ENCODE measurements around the gene KLHL14. TPM values are rescaled to one million over a fixed set of nuclear protein-coding genes. Genes with fewer than 3 reads are reported as not detected.
A peak's percentile ranks its signal among the peaks of the same experiment; 100 is the strongest.

Gene KLHL14
- total and polyA plus RNA-seq, 2 experiments from 2014 or later: 0.12 to 0.57 TPM

DNA sequence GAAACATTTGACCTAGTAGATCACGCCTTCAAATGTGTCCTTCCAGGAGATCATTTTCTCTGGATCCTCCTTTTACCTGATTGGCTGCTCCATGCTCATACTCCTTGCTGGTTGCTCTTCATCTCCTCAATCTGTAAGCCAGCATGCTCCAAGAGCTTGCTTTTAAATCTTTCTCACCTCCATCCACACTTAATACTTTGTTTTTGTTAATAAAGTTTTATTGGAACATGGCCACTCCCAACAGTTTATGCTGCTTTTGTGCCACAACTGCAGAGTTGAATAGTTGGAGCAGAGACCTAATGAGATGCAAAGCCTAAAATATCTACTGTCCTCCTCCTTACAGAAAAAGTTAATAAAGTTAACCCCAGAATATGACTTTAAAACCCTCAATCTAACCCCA is 60.0 kb downstream of the KLHL14 start:
- no peaks in the 10 kb centered on the region for H3K9me2 ChIP-seq (replicated peaks; ENCODE audit: insufficient read depth)
- no peak overlapping the region for H3K4me2 ChIP-seq
- H3K27ac ChIP-seq: no peak overlapping the region
- H3K4me1 ChIP-seq (ENCODE audit: insufficient read depth): no peaks in the 10 kb centered on the region
- WGBS (ENCODE audit: low lambda C conversion rate, missing lambda C conversion rate): 96% methylated on average over 1 of the region's 1 CpG
- H3K79me2 ChIP-seq: no peaks in the 10 kb centered on the region
- TF ChIP-seq, protein P1, sequence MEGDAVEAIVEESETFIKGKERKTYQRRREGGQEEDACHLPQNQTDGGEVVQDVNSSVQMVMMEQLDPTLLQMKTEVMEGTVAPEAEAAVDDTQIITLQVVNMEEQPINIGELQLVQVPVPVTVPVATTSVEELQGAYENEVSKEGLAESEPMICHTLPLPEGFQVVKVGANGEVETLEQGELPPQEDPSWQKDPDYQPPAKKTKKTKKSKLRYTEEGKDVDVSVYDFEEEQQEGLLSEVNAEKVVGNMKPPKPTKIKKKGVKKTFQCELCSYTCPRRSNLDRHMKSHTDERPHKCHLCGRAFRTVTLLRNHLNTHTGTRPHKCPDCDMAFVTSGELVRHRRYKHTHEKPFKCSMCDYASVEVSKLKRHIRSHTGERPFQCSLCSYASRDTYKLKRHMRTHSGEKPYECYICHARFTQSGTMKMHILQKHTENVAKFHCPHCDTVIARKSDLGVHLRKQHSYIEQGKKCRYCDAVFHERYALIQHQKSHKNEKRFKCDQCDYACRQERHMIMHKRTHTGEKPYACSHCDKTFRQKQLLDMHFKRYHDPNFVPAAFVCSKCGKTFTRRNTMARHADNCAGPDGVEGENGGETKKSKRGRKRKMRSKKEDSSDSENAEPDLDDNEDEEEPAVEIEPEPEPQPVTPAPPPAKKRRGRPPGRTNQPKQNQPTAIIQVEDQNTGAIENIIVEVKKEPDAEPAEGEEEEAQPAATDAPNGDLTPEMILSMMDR (IDR thresholded peaks at IDR 0.05; ENCODE audit: poor library complexity): no peak
- TF ChIP-seq EZH2phosphoT487 (IDR thresholded peaks at IDR 0.05; ENCODE audit: low read depth, severe bottlenecking, unreplicated experiment) (no peak), EZH2 (IDR thresholded peaks at IDR 0.05; ENCODE audit: borderline replicate concordance) (no peak)
- H3K4me3 ChIP-seq: no peak overlapping the region
- no peaks in the 10 kb centered on the region for H4K20me1 ChIP-seq (ENCODE audit: insufficient read depth, poor library complexity, severe bottlenecking)
- no peaks in the 10 kb centered on the region for H3K9me3 ChIP-seq (ENCODE audit: low read depth)
- no peaks in the 10 kb centered on the region for H3K36me3 ChIP-seq (replicated peaks; ENCODE audit: insufficient read depth, low read depth)
- no peak overlapping the region for H2AFZ ChIP-seq
- H3K27me3 ChIP-seq: no peaks in the 10 kb centered on the region
- DNase-seq (ENCODE audit: low spot score): no peak

DNA sequence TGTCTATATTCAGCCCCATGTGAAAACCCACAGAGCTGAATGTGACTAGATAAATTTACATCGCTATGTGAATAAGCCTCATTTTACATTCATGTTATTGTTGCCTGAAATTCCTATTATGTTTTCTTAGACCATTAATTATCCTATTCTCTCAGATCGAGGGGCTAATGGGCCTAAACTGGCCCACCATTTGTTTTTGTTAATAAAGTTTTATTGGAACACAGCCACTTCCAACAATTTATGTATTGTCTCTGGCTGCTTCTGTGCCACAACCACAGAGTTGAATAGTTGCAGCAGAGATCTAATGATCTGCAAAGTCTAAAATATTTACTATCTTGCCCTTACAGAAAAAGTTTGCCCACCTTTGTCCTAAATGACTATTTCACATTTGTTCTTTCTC is 61.0 kb downstream of the KLHL14 start:
- no peaks in the 10 kb centered on the region for H3K27me3 ChIP-seq
- WGBS (ENCODE audit: low lambda C conversion rate, missing lambda C conversion rate): 95% methylated on average over 2 of the region's 2 CpGs
- no peak for DNase-seq (ENCODE audit: low spot score)
- H3K27ac ChIP-seq: no peak overlapping the region
- H3K4me2 ChIP-seq: no peak overlapping the region
- no peaks in the 10 kb centered on the region for H3K9me2 ChIP-seq (replicated peaks; ENCODE audit: insufficient read depth)
- no peaks in the 10 kb centered on the region for H3K79me2 ChIP-seq
- H3K4me3 ChIP-seq: no peak overlapping the region
- no peaks in the 10 kb centered on the region for H3K36me3 ChIP-seq (replicated peaks; ENCODE audit: insufficient read depth, low read depth)
- no peak for TF ChIP-seq EZH2 (IDR thresholded peaks at IDR 0.05; ENCODE audit: borderline replicate concordance)
- no peak for TF ChIP-seq EZH2phosphoT487 (IDR thresholded peaks at IDR 0.05; ENCODE audit: low read depth, severe bottlenecking, unreplicated experiment)
- TF ChIP-seq, protein P1 (IDR thresholded peaks at IDR 0.05; ENCODE audit: poor library complexity): no peak
- H2AFZ ChIP-seq: no peak overlapping the region
- no peaks in the 10 kb centered on the region for H3K4me1 ChIP-seq (ENCODE audit: insufficient read depth)
- H4K20me1 ChIP-seq (ENCODE audit: insufficient read depth, poor library complexity, severe bottlenecking): no peaks in the 10 kb centered on the region
- H3K9me3 ChIP-seq (ENCODE audit: low read depth): no peaks in the 10 kb centered on the region

DNA sequence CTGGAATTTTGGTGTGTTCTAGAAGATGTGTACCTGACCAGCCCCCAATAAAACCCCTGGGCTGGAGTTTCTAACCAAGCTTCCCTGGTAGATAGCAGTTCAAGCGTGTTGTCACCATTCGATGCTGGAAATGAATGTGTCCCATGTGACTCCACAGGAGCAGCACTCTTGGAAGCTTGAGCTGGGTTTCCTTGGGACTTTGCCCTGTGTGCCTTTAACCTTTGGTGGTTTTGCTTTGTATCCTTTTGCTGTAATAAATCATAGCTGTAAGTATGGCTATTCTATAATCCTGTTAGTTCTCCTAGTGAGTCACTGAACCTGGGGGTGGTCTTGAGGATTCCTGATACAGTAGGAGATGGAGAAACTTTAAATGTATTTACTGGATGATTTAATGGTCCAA is 65.2 kb downstream of the KLHL14 start:
- WGBS (ENCODE audit: low lambda C conversion rate, missing lambda C conversion rate): 90% methylated on average over 2 of the region's 2 CpGs
- Histone ChIP-seq H3K9me2 (replicated peaks; ENCODE audit: insufficient read depth) (no peaks in the 10 kb centered on the region), H3K4me2 (no peak overlapping the region), H2AFZ (no peak overlapping the region), H4K20me1 (ENCODE audit: insufficient read depth, poor library complexity, severe bottlenecking) (no peaks in the 10 kb centered on the region), H3K27me3 (no peaks in the 10 kb centered on the region), H3K79me2 (no peaks in the 10 kb centered on the region), H3K27ac (no peak overlapping the region), H3K9me3 (ENCODE audit: low read depth) (no peaks in the 10 kb centered on the region), H3K4me3 (no peak overlapping the region), H3K4me1 (ENCODE audit: insufficient read depth) (no peaks in the 10 kb centered on the region), H3K36me3 (replicated peaks; ENCODE audit: insufficient read depth, low read depth) (no peaks in the 10 kb centered on the region)
- TF ChIP-seq EZH2phosphoT487 (IDR thresholded peaks at IDR 0.05; ENCODE audit: low read depth, severe bottlenecking, unreplicated experiment): no peak
- TF ChIP-seq, protein P1 (IDR thresholded peaks at IDR 0.05; ENCODE audit: poor library complexity): no peak
- no peak for TF ChIP-seq EZH2 (IDR thresholded peaks at IDR 0.05; ENCODE audit: borderline replicate concordance)
- DNase-seq (ENCODE audit: low spot score): peak; percentile 11

DNA sequence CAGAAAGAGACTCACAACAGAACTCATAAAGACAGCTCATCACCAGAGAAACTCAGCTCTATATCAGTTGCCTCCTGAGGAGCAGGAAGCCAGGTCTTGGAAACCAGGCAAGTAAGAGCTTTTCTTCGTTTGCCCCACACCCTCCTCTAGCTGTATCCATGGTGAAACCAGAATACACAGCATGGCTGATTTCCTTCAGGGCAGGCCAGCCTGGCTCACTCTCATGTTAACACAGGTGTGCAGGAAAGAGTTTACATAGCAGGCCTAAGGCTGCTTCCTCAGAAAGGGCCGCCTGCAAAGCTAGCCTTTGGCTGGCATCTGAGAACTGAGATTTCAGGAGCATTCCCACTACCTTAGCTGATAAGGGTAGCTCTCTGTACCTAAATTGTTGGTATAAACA is 65.7 kb downstream of the KLHL14 start:
- no peak overlapping the region for H3K4me2 ChIP-seq
- H3K27ac ChIP-seq: no peak overlapping the region
- peak; percentile 6 for DNase-seq (ENCODE audit: low spot score)
- H4K20me1 ChIP-seq (ENCODE audit: insufficient read depth, poor library complexity, severe bottlenecking): no peaks in the 10 kb centered on the region
- H3K36me3 ChIP-seq (replicated peaks; ENCODE audit: insufficient read depth, low read depth): no peaks in the 10 kb centered on the region
- H3K9me2 ChIP-seq (replicated peaks; ENCODE audit: insufficient read depth): no peaks in the 10 kb centered on the region
- H2AFZ ChIP-seq: no peak overlapping the region
- no peaks in the 10 kb centered on the region for H3K27me3 ChIP-seq
- 70% methylated on average over 2 of the region's 2 CpGs for WGBS (ENCODE audit: low lambda C conversion rate, missing lambda C conversion rate)
- H3K4me1 ChIP-seq (ENCODE audit: insufficient read depth): no peaks in the 10 kb centered on the region
- no peaks in the 10 kb centered on the region for H3K9me3 ChIP-seq (ENCODE audit: low read depth)
- no peak overlapping the region for H3K4me3 ChIP-seq
- TF ChIP-seq EZH2 (IDR thresholded peaks at IDR 0.05; ENCODE audit: borderline replicate concordance) (no peak), EZH2phosphoT487 (IDR thresholded peaks at IDR 0.05; ENCODE audit: low read depth, severe bottlenecking, unreplicated experiment) (no peak)
- TF ChIP-seq, protein P1 (IDR thresholded peaks at IDR 0.05; ENCODE audit: poor library complexity): no peak
- no peaks in the 10 kb centered on the region for H3K79me2 ChIP-seq

All from hepatocyte (in vitro differentiated cells).